ENCODE measurements around the gene LRRC36. TPM values are rescaled to one million over a fixed set of nuclear protein-coding genes. Genes with fewer than 3 reads are reported as not detected.
A peak's percentile ranks its signal among the peaks of the same experiment; 100 is the strongest.

LRRC36 gene
- total RNA-seq, 1 donor from 2014 or later: 0.54 TPM

- no peaks in the 10 kb centered on the region for H3K36me3 ChIP-seq (ENCODE audit: control insufficient read depth, insufficient read depth, low read length)
- no peak for DNase-seq (ENCODE audit: low read depth)
- TF ChIP-seq, protein P1, sequence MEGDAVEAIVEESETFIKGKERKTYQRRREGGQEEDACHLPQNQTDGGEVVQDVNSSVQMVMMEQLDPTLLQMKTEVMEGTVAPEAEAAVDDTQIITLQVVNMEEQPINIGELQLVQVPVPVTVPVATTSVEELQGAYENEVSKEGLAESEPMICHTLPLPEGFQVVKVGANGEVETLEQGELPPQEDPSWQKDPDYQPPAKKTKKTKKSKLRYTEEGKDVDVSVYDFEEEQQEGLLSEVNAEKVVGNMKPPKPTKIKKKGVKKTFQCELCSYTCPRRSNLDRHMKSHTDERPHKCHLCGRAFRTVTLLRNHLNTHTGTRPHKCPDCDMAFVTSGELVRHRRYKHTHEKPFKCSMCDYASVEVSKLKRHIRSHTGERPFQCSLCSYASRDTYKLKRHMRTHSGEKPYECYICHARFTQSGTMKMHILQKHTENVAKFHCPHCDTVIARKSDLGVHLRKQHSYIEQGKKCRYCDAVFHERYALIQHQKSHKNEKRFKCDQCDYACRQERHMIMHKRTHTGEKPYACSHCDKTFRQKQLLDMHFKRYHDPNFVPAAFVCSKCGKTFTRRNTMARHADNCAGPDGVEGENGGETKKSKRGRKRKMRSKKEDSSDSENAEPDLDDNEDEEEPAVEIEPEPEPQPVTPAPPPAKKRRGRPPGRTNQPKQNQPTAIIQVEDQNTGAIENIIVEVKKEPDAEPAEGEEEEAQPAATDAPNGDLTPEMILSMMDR (IDR thresholded peaks at IDR 0.05; ENCODE audit: insufficient read depth, low read length, poor library complexity, severe bottlenecking): no peak
- no peak overlapping the region for H3K4me3 ChIP-seq (ENCODE audit: low read depth, low read length)
- peaks cover 54% of the 10 kb centered on the region for H3K27me3 ChIP-seq (ENCODE audit: control insufficient read depth, insufficient read depth, low read length)
Observed at GRCh38 chr16:67391424-67392300, 65.0 kb downstream of the LRRC36 start.

DNA sequence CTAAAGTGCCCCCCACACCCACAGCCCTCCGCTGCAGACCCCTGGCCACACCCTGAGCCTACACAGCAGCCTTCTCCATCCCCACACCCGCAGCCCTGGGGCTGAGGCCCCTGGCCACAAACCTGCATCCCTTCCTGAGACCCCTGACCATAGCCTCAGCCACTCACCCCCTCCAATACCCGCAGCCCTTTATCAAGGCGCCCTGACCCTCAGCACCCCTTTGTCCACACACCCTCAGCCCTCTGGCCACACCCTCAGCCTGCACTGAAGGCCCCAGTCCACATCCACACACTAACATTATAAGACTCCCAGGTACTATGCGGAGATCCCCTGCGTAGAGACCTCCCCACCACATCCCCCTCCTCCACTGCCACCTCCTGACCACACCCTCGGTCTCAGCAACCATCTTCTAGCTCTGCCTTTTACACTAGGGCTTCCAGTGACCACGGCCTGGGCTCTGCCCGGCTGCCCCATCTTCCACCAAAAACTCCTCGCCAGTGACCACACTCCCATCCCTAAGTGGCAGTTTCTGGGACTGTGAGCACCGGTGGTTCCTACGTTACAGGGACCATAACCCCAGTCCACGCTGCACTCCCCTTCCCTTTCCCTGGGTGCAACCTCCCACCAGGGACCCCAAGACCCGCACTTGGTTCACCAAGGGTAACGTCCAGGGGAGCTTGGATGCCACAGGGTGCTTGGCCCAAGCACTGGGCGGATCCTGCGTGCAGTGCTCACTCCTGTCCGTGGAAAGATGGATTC, 65.9 kb downstream of the LRRC36 start:
- DNase-seq (ENCODE audit: low read depth): no peak
- TF ChIP-seq, protein P1 (IDR thresholded peaks at IDR 0.05; ENCODE audit: insufficient read depth, low read length, poor library complexity, severe bottlenecking): no peak
- Histone ChIP-seq H3K36me3 (ENCODE audit: control insufficient read depth, insufficient read depth, low read length) (no peaks in the 10 kb centered on the region), H3K4me3 (ENCODE audit: low read depth, low read length) (no peak overlapping the region), H3K27me3 (ENCODE audit: control insufficient read depth, insufficient read depth, low read length) (peaks cover 52% of the 10 kb centered on the region)

DNA sequence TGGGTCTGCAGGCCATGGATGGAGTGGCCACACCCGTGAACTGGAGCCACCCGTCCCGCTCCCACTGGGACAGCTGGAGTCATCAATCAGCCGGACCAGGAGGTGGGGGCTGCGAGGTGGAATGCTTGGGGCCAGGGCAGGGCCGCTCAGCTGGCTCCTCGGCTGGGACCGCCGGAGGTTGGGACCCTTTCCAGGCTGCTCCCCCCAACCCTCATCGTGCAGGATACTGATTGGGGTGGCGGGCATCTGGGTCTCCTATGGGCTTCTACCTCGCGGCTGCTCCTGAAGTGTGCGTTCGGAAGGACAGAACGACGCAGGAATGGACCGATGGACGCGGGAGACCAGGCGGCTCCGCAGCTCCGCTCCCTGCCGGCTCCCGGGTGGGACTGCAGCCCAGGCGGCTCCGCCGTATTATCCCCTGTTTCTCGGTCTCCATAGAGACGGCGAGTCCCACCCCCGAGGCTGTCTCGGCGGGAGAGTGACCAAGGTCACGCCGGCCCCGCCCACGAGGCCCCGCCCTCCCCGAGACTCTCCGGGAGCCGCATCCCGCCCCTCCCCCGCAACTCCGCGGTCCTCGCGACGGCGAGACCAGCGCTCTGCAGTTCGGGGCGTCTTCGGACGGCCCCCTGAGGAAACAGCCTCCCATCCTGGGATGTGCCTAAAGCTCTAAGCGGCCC, 66.6 kb downstream of the LRRC36 start, which contains the start of gene TPPP3:
Gene TPPP3, minus strand, starts transcription at position 388 of the 677 bp plus-strand sequence. CDS start 2,387 bp downstream, outside the sequence.
- Histone ChIP-seq H3K36me3 (ENCODE audit: control insufficient read depth, insufficient read depth, low read length) (no peaks in the 10 kb centered on the region), H3K27me3 (ENCODE audit: control insufficient read depth, insufficient read depth, low read length) (peaks cover 56% of the 10 kb centered on the region), H3K4me3 (ENCODE audit: low read depth, low read length) (peak within 1 kb of the TSS; percentile 5)
- no peak for DNase-seq (ENCODE audit: low read depth)
- TF ChIP-seq, protein P1 (IDR thresholded peaks at IDR 0.05; ENCODE audit: insufficient read depth, low read length, poor library complexity, severe bottlenecking): peak; percentile 76

DNA sequence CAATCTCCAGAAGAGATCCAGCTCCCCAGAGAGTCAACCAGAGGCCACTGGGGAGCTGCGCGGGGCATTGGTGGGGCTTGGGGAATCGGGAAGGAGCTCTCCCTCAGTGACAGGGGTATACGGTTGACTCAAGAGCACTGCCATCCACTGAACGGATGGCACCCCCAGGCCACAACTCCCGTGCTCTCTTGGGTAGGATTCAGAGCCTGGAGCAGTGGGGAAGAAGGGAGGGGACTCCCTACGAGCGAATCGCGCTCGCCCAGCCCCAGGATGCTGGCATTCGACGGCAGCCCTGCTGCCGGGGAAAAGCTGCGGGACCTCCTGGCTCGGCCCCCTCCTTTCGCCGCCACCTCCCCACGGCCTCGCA, 67.2 kb downstream of the LRRC36 start:
- no peak for DNase-seq (ENCODE audit: low read depth)
- H3K36me3 ChIP-seq (ENCODE audit: control insufficient read depth, insufficient read depth, low read length): no peaks in the 10 kb centered on the region
- peaks cover 58% of the 10 kb centered on the region for H3K27me3 ChIP-seq (ENCODE audit: control insufficient read depth, insufficient read depth, low read length)
- H3K4me3 ChIP-seq (ENCODE audit: low read depth, low read length): no peak overlapping the region
- TF ChIP-seq, protein P1 (IDR thresholded peaks at IDR 0.05; ENCODE audit: insufficient read depth, low read length, poor library complexity, severe bottlenecking): no peak

- TF ChIP-seq, protein P1 (IDR thresholded peaks at IDR 0.05; ENCODE audit: insufficient read depth, low read length, poor library complexity, severe bottlenecking): no peak
- peaks cover 63% of the 10 kb centered on the region for H3K27me3 ChIP-seq (ENCODE audit: control insufficient read depth, insufficient read depth, low read length)
- H3K4me3 ChIP-seq (ENCODE audit: low read depth, low read length): no peak overlapping the region
- H3K36me3 ChIP-seq (ENCODE audit: control insufficient read depth, insufficient read depth, low read length): no peaks in the 10 kb centered on the region
- DNase-seq (ENCODE audit: low read depth): no peak
Observed at GRCh38 chr16:67394155-67395104, 67.8 kb downstream of the LRRC36 start.

All from kidney epithelial cell (primary cell).